Tibial nerve (tissue), 4 donors: Measurements from ENCODE around the gene SPTBN5.

Experiments used
- EP300 ChIP-seq, 2 donors: sonication (generic); formaldehyde crosslinking; IDR thresholded peaks; one replicate each; pipeline ENCODE4 v1.6.1; 2017; ENCODE audit warnings: antibody characterized with exemption in 2 of 2, mild to moderate bottlenecking in 1 of 2
- TF ChIP-seq, protein P1 (sequence below), 5 experiments: fragments of 200-600 bp in 3 of 5; fragments of 450-650 bp in 2 of 5; sonication (generic) in 3 of 5; IDR thresholded peaks; one replicate each; pipeline ENCODE4 v1.5.1; 2016 to 2019; ENCODE audit warnings: antibody characterized with exemption in 5 of 5, mild to moderate bottlenecking in 3 of 5, moderate library complexity in 2 of 5

DNA sequence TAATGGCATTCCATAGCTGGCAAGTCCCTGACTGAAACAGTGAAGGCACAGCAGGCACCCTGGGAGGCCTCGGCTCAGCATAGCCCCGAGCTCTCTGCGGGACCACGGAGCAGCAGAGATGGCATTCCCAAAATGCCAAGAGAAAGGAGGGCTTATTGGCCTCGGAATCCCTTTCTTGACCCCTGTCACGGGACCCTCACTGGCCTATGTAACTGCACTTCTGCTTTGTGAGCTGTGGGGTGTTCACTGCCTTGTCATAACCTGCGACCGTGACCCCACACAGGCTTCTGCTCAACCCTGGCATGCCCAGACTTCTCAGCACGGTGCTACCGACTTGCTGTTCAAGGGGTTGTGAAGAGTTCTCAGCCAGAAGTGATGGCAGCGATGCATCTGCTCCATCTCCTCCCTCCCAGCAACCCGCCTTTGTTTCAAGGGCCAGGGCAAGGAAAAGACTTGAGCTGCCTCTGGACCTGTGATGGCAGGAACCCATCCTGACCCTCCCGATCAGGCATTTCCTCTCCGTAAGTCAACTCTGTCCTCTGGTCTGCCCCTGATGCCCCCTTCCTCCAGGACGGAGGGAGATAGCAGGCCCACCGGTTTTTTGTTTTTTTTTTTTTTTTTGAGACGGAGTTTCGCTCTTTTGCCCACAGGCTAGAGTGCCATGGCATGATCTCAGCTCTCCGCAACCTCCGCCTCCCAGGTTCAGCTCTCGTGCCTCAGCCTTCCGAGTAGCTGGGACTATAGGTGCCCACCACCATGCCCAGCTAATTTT, 48.0 kb upstream of the SPTBN5 start:
- no peak for TF ChIP-seq EP300 (IDR thresholded peaks at IDR 0.05)
- TF ChIP-seq, protein P1, sequence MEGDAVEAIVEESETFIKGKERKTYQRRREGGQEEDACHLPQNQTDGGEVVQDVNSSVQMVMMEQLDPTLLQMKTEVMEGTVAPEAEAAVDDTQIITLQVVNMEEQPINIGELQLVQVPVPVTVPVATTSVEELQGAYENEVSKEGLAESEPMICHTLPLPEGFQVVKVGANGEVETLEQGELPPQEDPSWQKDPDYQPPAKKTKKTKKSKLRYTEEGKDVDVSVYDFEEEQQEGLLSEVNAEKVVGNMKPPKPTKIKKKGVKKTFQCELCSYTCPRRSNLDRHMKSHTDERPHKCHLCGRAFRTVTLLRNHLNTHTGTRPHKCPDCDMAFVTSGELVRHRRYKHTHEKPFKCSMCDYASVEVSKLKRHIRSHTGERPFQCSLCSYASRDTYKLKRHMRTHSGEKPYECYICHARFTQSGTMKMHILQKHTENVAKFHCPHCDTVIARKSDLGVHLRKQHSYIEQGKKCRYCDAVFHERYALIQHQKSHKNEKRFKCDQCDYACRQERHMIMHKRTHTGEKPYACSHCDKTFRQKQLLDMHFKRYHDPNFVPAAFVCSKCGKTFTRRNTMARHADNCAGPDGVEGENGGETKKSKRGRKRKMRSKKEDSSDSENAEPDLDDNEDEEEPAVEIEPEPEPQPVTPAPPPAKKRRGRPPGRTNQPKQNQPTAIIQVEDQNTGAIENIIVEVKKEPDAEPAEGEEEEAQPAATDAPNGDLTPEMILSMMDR (IDR thresholded peaks at IDR 0.05) = no peak
